COLO668 (cell line): Measurements from ENCODE around the gene FNIP2.
"Not testable (repeated sequence)": the region's sequence is repeated elsewhere in the genome, so short reads cannot be mapped to it uniquely, and the experiment has no call there.

Source experiments
- DNase-seq: peaks from one replicate; lab custom pipeline; 2025; ENCODE audit not compliant: unreplicated experiment; lab: John Stamatoyannopoulos, UW

Gene FNIP2

GRCh38 chr4:158903079-158903456 lies 134.2 kb downstream of the FNIP2 start:
- no peak for DNase-seq

- DNase-seq: no peak
Observed at GRCh38 chr4:158903472-158904043, 134.7 kb downstream of the FNIP2 start.

- DNase-seq: no peak
Observed at GRCh38 chr4:158904815-158905214, 136.0 kb downstream of the FNIP2 start.

- no peak for DNase-seq
Observed at GRCh38 chr4:158906073-158906472, 137.2 kb downstream of the FNIP2 start.

DNA sequence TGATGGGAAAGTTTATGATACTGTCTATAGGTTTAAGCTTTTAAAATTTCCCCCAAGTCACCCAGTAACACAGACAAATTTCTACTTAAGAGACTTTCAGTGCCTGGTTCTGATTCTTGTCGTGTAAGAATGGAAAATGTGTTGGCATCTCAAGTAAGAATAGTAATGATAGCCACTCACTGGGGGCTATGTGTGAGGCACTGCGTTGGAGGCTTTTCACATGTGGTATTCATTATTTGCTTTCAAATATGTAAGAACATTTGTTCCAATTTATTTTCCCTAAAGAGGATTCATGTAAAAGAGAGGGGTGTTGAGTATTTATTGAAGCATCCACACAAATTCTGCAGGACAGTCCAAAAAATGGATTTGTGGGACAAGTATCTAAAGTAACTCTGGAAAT lies 143.6 kb downstream of the FNIP2 start:
- DNase-seq: no peak

DNA sequence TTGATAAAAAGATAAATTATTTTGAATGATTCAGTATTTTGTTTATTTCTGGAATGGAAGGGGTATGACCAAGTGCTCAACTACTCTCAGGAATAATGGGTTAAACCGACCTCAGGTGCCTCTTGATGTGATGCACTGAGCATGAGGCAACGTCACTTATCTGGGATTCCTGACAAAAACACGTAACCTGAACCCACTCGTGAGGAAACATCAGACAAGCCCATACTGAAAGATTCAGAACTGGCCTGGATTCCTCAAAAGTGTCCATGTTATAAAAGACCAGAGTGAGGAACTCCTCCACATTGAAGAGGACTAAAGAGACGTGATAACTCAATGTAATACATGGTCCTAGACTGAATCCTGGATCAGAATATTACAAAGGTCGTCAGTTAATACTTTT lies 144.0 kb downstream of the FNIP2 start:
- no peak for DNase-seq

- DNase-seq: no peak
Observed at GRCh38 chr4:158913766-158914165, 144.9 kb downstream of the FNIP2 start.

DNA sequence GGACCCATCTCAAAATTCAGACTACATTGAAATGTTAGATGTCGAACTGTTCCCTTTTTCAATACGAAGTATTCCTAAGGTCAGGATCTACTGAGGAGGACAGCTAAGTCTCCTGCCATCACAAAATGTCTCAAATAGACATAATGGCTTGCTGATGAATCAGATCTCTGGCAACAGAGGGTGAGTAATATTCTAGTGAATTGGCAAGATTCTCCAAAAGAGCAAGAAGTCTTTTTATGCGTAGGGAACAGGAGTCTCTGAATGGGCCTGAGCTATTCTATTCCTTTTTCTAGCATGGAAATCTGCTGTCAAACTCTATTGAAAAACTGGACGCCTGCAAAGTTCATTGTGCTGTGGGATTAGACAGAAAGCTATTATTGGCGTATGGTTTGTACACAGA lies 145.4 kb downstream of the FNIP2 start:
- DNase-seq: no peak

GRCh38 chr4:158915683-158916241 lies 146.9 kb downstream of the FNIP2 start:
- no peak for DNase-seq

GRCh38 chr4:158920452-158920996 lies 151.7 kb downstream of the FNIP2 start:
- not testable (repeated sequence) for DNase-seq

- DNase-seq: not testable (repeated sequence)
Observed at GRCh38 chr4:158927774-158928173, 158.9 kb downstream of the FNIP2 start.

- no peak for DNase-seq
Observed at GRCh38 chr4:158929939-158930638, 161.3 kb downstream of the FNIP2 start.

DNA sequence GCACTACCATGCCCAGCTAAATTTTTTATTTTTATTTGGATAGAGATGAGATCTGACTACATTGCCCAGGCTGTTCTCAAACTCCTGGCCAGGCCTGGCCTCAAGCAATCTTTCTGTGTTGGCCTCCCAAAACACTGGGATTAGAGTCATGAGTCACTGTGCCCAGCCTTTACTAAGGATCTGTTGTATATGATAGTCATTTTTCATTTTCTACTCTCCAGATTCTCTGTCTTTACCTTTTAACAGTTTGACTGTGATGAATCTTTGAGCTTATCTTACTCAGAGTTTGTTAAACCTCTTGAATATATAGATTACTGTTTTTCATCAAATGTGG lies 161.8 kb downstream of the FNIP2 start:
- DNase-seq: no peak

DNA sequence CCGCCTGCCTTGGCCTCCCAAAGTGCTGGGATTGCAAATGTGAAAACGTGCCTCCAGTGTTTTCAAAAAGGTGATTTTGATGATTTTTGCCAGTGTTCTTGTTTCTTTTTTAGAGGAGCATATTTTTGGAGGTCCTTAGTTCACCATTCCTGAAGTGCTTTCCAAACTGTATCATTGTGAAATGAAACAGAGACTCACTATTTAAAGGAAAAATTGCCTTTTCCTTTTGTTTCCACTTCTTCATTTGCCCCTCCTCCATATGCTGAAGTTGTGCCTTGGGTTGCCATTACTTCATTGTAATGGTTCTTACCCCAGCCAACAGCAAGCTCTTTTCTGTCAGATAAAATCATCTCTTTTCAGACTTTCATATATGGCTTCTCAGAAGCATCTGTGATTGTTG lies 164.4 kb downstream of the FNIP2 start:
- no peak for DNase-seq

- DNase-seq: no peak
Observed at GRCh38 chr4:158934996-158935669, 166.3 kb downstream of the FNIP2 start.

GRCh38 chr4:158936238-158936637 lies 167.4 kb downstream of the FNIP2 start:
- no peak for DNase-seq

DNA sequence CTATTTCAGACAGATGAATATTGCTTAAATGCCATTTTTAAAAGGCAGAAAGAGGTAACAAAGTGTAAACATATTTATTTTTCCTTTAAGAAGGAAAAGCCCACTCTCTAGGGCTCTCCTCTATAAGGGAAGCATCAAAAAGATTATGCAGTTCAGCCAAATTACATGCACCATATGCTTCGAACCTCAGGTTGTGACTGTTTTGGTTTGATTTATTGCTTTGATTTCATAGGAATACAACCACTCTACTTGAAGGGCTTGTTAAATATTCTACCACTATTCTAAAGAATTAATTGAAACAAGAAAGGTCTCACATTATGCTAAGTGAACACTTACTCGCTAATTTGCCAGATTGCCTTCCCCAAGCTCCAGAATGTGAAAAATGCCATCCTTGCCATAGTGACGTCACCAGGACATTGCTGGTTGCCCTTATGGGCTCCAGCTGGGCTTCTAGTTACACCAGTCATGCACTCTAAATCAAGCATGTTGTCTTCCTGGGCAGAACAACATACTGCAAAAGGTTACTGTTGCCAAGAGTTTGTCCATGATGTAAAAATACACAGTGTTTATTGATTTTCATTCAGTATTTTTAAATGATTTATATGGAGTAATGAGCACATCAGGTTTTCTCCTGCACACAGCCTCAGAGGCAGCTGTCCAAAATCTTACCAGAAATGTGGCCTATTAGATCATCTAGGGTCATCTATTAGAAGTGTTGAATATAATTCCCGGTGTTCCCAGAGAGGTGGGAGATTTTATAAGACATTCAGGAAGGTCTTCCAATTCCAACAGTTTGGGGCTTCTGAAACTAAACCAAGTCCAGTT lies 169.6 kb downstream of the FNIP2 start:
- no peak for DNase-seq

DNA sequence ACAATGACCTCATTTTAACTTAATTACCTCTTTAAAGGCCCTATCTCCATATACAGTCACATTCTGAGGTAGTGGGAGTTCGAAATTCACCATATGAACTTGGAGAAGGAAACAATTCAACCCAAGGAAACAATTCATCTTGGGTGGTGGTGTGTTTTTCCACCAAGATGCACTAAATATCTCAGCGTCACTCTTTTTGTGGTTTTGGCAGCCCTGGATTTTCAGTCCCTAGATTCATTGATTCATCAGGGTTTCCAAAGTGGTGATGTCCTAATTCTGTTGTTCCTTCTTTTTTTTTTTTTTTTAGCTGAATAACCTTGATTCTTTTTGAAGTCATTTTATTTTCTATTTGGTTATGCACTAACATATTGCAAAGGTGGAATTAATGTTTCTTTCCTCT lies 171.4 kb downstream of the FNIP2 start:
- DNase-seq: no peak

DNA sequence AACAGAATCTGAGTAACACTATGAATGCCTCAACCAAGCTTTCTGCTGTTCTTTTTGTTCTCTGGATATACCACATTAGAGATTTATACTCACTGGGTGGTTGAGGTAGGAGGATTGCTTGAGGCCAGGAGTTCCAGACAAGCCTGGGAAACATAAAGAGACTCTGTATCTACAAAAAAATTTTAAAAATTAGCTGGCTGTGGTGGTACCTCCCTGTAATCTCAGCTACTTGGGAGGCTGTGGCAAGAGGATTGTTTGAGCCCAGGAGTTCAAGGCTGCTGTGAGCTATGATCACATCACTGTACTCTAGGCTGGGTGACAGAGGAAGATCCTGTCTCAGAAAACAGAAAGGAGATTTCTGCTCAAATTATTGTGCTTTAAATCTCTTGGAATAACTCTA lies 172.5 kb downstream of the FNIP2 start:
- DNase-seq: no peak

- no peak for DNase-seq
Observed at GRCh38 chr4:158941895-158942294, 173.1 kb downstream of the FNIP2 start.

GRCh38 chr4:158945529-158946108 lies 176.8 kb downstream of the FNIP2 start:
- DNase-seq: no peak
